Type B pancreatic cell (in vitro differentiated cells): ENCODE results near the gene PSTPIP1. TPM values are rescaled to one million over a fixed set of nuclear protein-coding genes. Genes with fewer than 3 reads are reported as not detected.
A peak's percentile ranks its signal among the peaks of the same experiment; 100 is the strongest.

ENCODE experiments used
- DNase-seq: peaks from one replicate; pipeline ENCODE4 v3.0.0; 2021; ENCODE audit warnings: mixed read lengths; ENCODE audit not compliant: unreplicated experiment; ENCODE audit errors: extremely low spot score
- H3K27ac Mint-ChIP-seq: 2 replicates; pipeline ENCODE4 v1.8.0; 2021; ENCODE audit warnings: mild to moderate bottlenecking, mixed read lengths
- H3K27me3 Mint-ChIP-seq: 2 replicates; pipeline ENCODE4 v1.8.0; 2021; ENCODE audit warnings: mixed read lengths
- H3K36me3 Mint-ChIP-seq: 2 replicates; pipeline ENCODE4 v1.8.0; 2021; ENCODE audit warnings: mixed read lengths
- H3K4me1 Mint-ChIP-seq: one replicate; pipeline ENCODE4 v1.8.0; 2021; ENCODE audit warnings: mixed read lengths; ENCODE audit not compliant: unreplicated experiment
- H3K4me3 Mint-ChIP-seq: 2 replicates; pipeline ENCODE4 v1.8.0; 2021; ENCODE audit warnings: mild to moderate bottlenecking, mixed read lengths
- H3K9me3 Mint-ChIP-seq: 2 replicates; pipeline ENCODE4 v1.8.0; 2021; ENCODE audit warnings: mixed read lengths
- total RNA-seq: library from RNA; stranded (reverse); gene quantifications from 2 replicates; pipeline ENCODE4 v1.2.1, GENCODE V29; 2021; ENCODE audit warnings: low replicate concordance
- TF ChIP-seq, protein P1 (sequence below): fragments of 200-600 bp; sonication (generic); conservative IDR thresholded peaks from 2 replicates; pipeline ENCODE4 v1.5.0; 2021; ENCODE audit warnings: antibody characterized with exemption, mild to moderate bottlenecking

The PSTPIP1 gene
- total RNA-seq, 1 donor from 2014 or later = 0.77 TPM

DNA sequence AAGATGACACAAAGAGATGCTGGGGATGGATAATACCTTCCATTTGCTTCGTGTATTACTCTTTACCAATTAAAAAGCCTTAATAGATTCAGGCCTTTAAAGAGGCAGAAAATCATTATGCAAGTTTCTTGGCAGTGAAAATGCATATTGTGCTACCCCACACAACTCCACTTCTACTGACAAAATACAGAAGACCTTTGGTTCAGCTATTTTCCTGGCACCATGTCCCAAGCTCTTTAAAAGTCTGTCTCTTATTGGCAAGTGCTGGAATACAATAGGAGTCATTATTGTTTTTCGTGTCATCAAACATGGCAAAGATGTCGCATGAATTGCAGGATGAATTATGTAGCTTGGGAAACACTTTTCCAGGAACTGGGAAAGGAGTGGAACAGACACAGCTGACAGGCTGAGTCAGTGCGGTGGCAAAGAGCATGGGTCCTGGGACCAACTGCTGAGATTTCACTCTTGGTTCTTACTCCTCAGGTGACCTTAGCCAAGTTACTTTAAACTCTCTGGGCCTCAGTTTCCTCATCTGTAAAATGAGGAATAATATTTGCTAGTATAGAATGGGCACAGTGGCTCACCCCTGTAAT, 81.5 kb downstream of the PSTPIP1 start:
- no peak for DNase-seq
- no peak overlapping the region for H3K27ac Mint-ChIP-seq
- H3K27me3 Mint-ChIP-seq = no peaks in the 10 kb centered on the region
- no peaks in the 10 kb centered on the region for H3K9me3 Mint-ChIP-seq
- TF ChIP-seq, protein P1, sequence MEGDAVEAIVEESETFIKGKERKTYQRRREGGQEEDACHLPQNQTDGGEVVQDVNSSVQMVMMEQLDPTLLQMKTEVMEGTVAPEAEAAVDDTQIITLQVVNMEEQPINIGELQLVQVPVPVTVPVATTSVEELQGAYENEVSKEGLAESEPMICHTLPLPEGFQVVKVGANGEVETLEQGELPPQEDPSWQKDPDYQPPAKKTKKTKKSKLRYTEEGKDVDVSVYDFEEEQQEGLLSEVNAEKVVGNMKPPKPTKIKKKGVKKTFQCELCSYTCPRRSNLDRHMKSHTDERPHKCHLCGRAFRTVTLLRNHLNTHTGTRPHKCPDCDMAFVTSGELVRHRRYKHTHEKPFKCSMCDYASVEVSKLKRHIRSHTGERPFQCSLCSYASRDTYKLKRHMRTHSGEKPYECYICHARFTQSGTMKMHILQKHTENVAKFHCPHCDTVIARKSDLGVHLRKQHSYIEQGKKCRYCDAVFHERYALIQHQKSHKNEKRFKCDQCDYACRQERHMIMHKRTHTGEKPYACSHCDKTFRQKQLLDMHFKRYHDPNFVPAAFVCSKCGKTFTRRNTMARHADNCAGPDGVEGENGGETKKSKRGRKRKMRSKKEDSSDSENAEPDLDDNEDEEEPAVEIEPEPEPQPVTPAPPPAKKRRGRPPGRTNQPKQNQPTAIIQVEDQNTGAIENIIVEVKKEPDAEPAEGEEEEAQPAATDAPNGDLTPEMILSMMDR = no peak
- peaks cover 7% of the 10 kb centered on the region for H3K4me1 Mint-ChIP-seq
- no peaks in the 10 kb centered on the region for H3K36me3 Mint-ChIP-seq
- no peak overlapping the region for H3K4me3 Mint-ChIP-seq

GRCh38 chr15:77081971-77082370, 87.0 kb downstream of the PSTPIP1 start:
- DNase-seq = no peak
- TF ChIP-seq, protein P1 = no peak
- H3K4me1 Mint-ChIP-seq = peaks cover 5% of the 10 kb centered on the region
- H3K36me3 Mint-ChIP-seq = no peaks in the 10 kb centered on the region
- H3K27me3 Mint-ChIP-seq = no peaks in the 10 kb centered on the region
- H3K4me3 Mint-ChIP-seq = no peak overlapping the region
- no peaks in the 10 kb centered on the region for H3K9me3 Mint-ChIP-seq
- no peak overlapping the region for H3K27ac Mint-ChIP-seq

- Mint-ChIP-seq H3K4me3 (peak overlapping the region; percentile 79), H3K36me3 (no peaks in the 10 kb centered on the region), H3K9me3 (no peaks in the 10 kb centered on the region), H3K27ac (peak overlapping the region; percentile 59), H3K27me3 (no peaks in the 10 kb centered on the region), H3K4me1 (peaks cover 5% of the 10 kb centered on the region)
- TF ChIP-seq, protein P1 = no peak
- DNase-seq = no peak
Observed at GRCh38 chr15:77083381-77084160, 88.6 kb downstream of the PSTPIP1 start.

DNA sequence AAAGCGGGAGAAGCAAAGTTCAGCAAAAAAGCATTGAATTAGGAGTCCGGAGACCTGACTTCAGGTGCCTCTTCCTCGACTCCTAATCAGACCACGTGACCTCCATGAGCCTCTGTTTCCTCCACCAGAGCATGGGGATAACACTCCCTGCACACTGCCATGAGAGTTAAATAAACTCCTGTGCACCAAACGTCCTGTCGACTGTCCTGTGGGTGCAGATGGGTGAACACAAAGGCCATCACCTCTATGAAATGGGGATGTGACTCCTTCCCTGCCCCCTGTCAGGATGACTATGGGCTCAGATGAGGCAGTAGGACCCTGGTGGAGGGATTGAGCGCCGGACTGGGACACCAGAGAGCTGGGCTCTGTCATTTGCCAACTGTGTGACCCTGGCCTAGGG, 89.5 kb downstream of the PSTPIP1 start:
- H3K36me3 Mint-ChIP-seq = no peaks in the 10 kb centered on the region
- no peak for DNase-seq
- H3K4me3 Mint-ChIP-seq = no peak overlapping the region
- TF ChIP-seq, protein P1 = no peak
- no peak overlapping the region for H3K27ac Mint-ChIP-seq
- H3K4me1 Mint-ChIP-seq = peaks cover 5% of the 10 kb centered on the region
- H3K9me3 Mint-ChIP-seq = no peaks in the 10 kb centered on the region
- no peaks in the 10 kb centered on the region for H3K27me3 Mint-ChIP-seq

DNA sequence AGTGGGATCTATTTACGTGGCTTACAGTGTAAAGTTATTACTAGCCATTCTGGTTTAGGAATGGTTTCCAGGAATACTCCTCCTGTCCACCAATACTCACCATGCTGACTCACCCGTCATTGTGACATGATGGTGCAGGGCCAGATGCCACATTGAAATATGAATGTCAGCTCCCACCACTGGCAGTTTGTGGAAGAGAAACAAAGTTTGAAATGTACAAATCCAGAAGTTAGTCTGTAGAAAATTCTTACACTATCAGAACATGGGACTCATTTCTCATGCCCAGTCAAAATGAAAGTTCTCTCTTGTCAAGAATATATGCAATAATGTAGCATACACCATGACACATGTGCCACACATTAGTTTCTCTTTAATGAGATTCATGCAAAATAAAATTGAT, 90.4 kb downstream of the PSTPIP1 start:
- peaks cover 5% of the 10 kb centered on the region for H3K4me1 Mint-ChIP-seq
- H3K36me3 Mint-ChIP-seq = no peaks in the 10 kb centered on the region
- no peaks in the 10 kb centered on the region for H3K9me3 Mint-ChIP-seq
- no peak for DNase-seq
- H3K27ac Mint-ChIP-seq = no peak overlapping the region
- H3K27me3 Mint-ChIP-seq = no peaks in the 10 kb centered on the region
- H3K4me3 Mint-ChIP-seq = peak overlapping the region; percentile 37
- TF ChIP-seq, protein P1 = no peak

Other genes starting within 250 kb of the PSTPIP1 start
- gene SCAPER, start 89.8 kb upstream of the PSTPIP1 start, total RNA-seq = 23.4 and 26.6 TPM in 2 replicates
- 54.6 and 109 TPM in 2 replicates for gene RCN2, start 63.4 kb upstream of the PSTPIP1 start, total RNA-seq
- gene TSPAN3, start 76.0 kb downstream of the PSTPIP1 start, total RNA-seq = 288 and 377 TPM in 2 replicates